CMK (cell line): ENCODE data around the gene PC.

ENCODE experiments used
- DNase-seq: peaks from one replicate; pipeline ENCODE4 v3.0.0-alpha.2; 2010; ENCODE audit warnings: low read depth

Gene PC

DNA sequence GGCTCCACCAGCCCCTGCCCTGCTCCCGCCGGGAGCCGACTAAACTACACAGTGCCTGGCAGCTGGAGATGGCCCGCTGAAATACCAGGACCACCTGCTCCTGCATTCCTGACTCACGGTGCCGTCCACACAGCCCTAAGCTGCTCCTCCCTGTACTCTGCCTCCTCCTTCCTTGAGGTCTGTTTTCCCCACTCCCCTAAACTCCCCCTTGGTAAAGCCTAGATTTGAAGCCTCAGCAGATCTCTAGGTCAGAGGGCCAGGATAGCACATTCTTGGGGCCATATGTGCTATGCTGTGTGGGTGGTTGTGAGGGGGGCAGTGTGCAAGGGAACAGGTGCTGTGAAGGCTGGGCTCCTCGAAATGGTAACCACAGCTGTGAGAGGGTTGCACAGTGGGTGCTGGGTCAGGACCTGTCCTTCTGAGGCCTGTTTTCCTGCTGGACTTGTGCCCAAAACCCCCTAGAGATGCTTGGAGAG, 91.6 kb downstream of the PC start:
- no peak for DNase-seq

- DNase-seq = no peak
Measured at GRCh38 chr11:66866007-66866406, 92.2 kb downstream of the PC start.

GRCh38 chr11:66864924-66865697, 93.1 kb downstream of the PC start:
- DNase-seq = no peak

DNA sequence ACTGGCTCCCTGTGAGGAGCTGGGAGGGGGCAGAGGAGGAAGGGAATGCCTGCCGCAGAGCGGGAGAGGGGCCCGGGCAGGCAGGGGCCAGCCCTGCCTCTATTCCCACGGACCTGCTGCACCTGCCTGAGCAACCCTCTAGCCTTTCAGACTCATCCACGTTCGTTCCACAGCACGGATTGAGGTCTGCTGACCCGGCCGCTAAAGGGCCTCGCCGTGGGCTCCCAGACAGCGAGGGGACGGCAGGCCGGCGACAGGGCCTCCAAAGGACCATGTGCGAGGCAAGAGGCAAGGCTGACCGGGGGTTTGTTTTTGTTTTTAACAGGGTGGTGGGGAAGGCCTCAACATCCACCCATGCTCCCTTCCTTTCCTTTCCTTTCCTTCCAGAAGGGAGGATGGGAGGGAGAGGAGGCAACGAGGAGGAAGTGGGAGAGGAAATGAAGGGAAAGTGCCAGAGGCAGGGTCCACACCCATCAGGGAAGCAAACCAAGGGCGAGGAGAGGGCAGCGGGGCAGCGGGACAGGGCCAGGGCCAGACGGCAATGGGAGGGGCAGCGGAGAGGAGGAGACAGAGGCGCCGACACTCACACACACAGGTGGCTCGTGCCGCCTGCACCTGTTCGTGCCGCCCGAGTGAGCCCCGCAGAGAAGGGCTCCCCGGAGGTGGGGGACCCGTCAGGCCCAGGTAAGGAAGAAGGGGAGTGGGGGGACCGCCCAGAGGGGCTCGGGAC, 93.8 kb downstream of the PC start:
- no peak for DNase-seq

- DNase-seq = no peak
Measured at GRCh38 chr11:66863428-66864125, 94.6 kb downstream of the PC start.

GRCh38 chr11:66862559-66863037, 95.6 kb downstream of the PC start:
- DNase-seq = no peak

DNA sequence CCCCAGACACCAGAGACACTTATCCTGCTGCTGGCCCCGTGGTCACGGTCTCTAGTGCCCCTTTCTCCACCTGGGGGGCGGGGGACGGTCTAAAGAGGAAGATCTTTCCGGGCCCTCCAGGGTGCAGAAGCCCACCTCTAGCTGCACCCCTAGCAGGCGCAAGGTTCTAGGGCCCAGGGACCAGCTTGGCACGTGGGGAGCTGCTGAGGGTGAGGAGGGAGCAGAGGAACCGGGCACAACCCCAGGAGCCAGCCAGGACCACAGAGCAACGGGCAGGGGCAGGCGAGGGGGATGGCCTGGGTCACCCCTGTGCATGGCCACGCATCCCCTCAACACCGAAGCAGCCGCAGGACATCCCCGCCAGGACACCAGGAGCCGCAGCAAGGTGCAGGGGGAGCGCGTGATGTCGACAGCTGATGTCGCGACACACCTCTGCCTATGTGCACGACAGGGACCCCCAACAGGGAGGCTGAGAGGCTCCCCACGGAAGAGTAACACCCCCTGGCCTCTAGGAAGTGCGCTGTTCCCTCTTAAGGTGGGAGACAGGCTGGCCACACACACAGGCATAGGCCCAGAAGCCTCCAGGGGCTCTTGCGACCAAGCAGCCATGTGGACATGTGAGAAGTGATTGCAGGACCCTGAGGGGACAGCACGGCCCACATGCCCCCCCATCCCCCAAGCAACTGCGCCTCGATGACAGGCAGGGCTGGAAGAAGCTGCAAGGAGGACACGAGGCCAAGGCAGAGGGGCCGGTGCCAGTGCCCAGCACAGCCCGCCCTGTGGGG, 96.2 kb downstream of the PC start:
- no peak for DNase-seq

DNA sequence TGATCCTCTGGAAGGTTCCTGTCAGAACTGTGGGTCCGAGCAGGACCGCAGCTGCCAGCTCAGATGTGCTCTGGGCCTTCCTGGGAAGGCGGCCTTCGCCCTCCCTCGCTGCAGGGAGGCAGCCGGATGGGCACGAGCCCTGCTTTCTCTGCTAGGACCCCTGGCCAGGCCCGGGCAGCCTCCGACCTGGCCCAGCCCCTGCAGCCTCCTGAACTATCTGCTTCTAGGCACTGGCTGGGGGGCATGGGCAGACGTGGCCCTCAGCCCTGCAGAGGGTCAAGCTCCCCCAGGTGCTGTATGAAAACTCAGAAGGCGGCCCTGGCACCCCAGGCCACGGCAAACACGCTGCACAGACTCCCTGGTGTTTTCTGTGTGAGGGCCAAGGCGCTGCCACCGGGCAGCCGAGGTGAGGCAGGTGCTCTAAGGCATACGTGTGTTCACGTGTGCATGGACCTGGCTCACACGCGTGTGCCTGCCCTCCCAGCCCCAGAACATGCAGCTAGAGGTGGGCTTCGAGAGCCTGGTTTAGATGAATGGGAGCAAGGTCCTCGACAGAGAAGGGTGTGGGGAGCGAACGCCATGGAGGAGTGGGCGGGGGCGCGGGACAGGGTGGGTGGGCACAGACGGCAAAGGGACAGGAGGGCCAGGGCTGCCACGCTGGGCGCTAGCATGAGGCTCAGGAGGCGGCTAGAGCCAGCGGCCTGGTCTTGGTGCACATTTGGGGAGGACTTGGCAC, 97.0 kb downstream of the PC start:
- DNase-seq = no peak

GRCh38 chr11:66860449-66860831, 97.7 kb downstream of the PC start:
- DNase-seq = peak; percentile 40

GRCh38 chr11:66859686-66860448, 98.3 kb downstream of the PC start:
- no peak for DNase-seq

DNA sequence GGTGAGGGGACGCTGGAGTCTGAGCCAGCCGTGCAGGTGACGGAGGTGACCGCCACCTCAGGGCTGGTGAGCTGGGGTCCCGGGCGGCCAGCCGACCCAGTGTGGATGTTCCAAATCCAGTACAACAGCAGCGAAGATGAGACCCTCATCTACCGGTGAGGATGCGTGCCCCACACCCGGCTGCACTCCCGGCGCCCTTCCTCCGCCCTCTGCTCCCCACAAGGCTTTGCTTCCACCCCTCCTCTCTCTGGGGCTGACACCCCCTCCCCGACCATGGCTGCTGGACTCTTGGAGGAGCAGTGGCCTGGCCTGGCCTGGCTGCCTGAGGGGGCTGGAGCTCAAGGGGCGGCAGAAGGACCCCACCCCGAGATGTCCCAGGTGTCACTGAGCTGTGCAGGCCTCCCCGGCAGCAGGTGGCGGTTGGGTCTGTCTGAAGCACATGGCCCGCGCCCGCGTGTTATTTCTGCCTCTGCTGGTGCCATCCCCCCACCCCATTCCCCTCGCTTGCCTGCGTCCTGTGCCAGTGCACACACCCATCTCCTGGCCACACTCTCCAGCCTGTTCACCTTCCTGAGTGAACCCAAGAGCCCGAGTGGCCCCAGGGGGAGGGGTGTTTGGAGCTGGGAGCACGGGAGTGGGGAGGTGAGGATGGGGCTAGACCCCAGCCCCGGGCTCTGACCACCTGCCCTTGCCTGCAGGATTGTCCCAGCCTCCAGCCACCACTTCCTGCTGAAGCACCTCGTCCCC, 99.1 kb downstream of the PC start:
- no peak for DNase-seq

- DNase-seq = no peak
Measured at GRCh38 chr11:66858186-66858938, 99.8 kb downstream of the PC start.

- no peak for DNase-seq
Measured at GRCh38 chr11:66857927-66858185, 100.3 kb downstream of the PC start.

DNA sequence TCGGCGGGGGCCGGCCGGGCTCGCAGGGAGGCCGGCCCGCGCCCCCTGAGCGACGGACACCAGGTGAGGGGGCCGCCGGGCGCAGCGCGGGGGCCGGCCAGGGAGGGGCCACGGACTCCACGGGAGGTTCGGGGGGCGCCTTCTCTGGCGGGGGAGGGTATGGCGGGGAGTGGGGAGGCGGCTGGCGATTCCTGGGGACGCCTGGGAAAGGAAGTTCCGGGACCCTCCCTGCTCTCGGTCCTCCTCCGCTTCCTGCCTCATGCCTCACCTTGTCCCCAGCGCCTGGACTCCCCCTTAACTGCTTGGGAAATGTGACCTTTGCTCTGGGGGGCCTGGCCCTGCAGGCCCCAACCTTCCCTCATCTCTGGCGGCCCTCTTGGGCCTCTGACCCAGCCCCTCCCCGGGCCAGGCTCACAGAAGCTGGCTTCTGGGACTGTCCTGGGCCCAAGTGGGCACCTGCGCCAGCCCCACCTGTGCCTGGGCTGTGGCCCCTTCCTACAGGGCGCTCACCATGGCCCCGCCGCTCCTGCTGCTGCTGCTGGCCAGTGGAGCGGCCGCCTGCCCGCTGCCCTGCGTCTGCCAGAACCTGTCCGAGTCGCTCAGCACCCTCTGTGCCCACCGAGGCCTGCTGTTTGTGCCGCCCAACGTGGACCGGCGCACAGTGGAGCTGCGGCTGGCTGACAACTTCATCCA, 100.8 kb downstream of the PC start:
- DNase-seq = peak; percentile 54

GRCh38 chr11:66856496-66857233, 101.5 kb downstream of the PC start, which contains the start of gene LRFN4:
Gene LRFN4 (plus strand): TSS chr11:66857064. CDS start chr11:66857745, 681 bp downstream.
- DNase-seq = no peak

DNA sequence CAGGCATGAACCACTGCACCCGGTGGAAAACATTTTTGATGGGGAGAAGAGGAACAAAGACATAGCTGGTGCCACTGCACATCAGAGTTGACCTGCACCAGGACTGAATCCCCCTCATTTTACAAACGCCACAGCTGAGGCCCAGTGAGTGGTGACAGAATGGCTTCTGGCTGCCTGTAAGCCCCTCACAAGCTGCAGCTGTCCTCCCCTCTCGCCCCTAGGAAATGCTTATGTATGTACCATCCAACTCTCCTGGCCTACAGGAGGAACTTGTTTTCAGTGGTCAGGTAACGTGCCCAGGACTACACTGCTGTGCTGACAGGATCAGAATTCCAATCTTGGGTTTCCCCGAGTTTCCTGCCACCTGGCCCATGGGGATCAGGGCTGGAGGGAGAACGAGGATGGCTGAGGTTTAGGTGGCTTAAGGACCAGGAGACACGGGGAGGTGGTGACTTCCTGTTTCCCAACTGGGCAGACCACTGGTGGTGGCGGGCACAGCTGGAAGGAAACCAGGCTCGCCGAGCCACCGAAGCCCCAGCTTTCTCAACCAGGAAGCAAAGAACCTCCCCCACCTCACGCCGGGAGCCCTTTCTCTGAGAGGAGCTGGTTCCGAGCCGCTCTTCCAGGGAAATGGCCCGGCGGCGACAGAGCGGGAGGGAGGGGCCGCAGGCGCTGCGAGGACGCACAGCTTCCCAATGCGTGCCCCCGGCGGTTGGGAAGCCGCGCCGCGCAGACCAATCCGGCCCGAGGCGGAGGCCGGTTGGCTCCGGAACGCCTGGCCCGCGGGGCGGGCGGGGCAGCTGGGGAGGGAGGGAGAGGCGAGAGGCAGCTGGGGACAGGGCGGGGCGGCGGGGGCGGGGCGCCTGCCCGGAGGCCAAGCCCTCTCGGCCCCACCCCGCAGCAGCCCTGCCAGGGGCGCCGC, 102.3 kb downstream of the PC start:
- peak; percentile 89 for DNase-seq
